ENCODE measurements around the gene DHX29. TPM values are rescaled to one million over a fixed set of nuclear protein-coding genes. Genes with fewer than 3 reads are reported as not detected.

Gene DHX29
- total and polyA plus RNA-seq, 3 donors from 2014 or later = 8.8 to 26.8 (median 19.0) TPM

- peak overlapping the region; percentile 91 to 96 for H3K4me3 ChIP-seq
- peaks cover 26% of the 10 kb centered on the region for H3K4me1 ChIP-seq
- H3K36me3 ChIP-seq (ENCODE audit: low read depth, missing control alignments) = no peaks in the 10 kb centered on the region
- H3K27ac ChIP-seq = peak overlapping the region; percentile 96 to 98
- intact Hi-C loops (cut with DNase I; ENCODE audit: low total_unique reads) = no loop called here
- H3K27me3 ChIP-seq = no peaks in the 10 kb centered on the region
- 0% methylated on average over 13 of the region's 13 CpGs for WGBS, 2 donors
- DNase-seq = peak; percentile 25
- TF ChIP-seq POLR2A (IDR thresholded peaks at IDR 0.05) (no peak), CTCF (IDR thresholded peaks at IDR 0.05) (no peak)
- H3K9me3 ChIP-seq = no peaks in the 10 kb centered on the region
Observed at GRCh38 chr5:55308254-55308836, 851 bp upstream of the DHX29 start.

- H3K27me3 ChIP-seq = no peaks in the 10 kb centered on the region
- DNase-seq = peak; percentile 16
- peak overlapping the region; percentile 96 to 98 for H3K27ac ChIP-seq
- H3K4me3 ChIP-seq = peak overlapping the region; percentile 91 to 96
- H3K36me3 ChIP-seq (ENCODE audit: low read depth, missing control alignments) = no peaks in the 10 kb centered on the region
- intact Hi-C loops (cut with DNase I; ENCODE audit: low total_unique reads) = no loop called here
- WGBS, 2 donors = 1 to 4% methylated on average over 10 to 12 of the region's 12 CpGs
- peaks cover 26% of the 10 kb centered on the region for H3K4me1 ChIP-seq
- H3K9me3 ChIP-seq = no peaks in the 10 kb centered on the region
- no peak for TF ChIP-seq CTCF (IDR thresholded peaks at IDR 0.05)
- TF ChIP-seq POLR2A (IDR thresholded peaks at IDR 0.05) = no peak
Observed at GRCh38 chr5:55306641-55307382, 682 bp downstream of the DHX29 start.

GRCh38 chr5:55305345-55305744 lies 2.1 kb downstream of the DHX29 start:
- TF ChIP-seq CTCF (IDR thresholded peaks at IDR 0.05) = no peak
- TF ChIP-seq POLR2A (IDR thresholded peaks at IDR 0.05) = no peak
- Histone ChIP-seq H3K27ac (peak overlapping the region in 1 of 2 donors; percentile 8), H3K36me3 (ENCODE audit: low read depth, missing control alignments) (no peaks in the 10 kb centered on the region), H3K4me3 (no peak overlapping the region), H3K27me3 (no peaks in the 10 kb centered on the region), H3K9me3 (no peaks in the 10 kb centered on the region), H3K4me1 (peaks cover 26% of the 10 kb centered on the region)
- intact Hi-C loops (cut with DNase I; ENCODE audit: low total_unique reads) = no loop called here
- DNase-seq = no peak
- 67 to 68% methylated on average over 4 of the region's 4 CpGs for WGBS, 2 donors

- intact Hi-C loops (cut with DNase I; ENCODE audit: low total_unique reads) = no loop called here
- Histone ChIP-seq H3K9me3 (no peaks in the 10 kb centered on the region), H3K27ac (no peak overlapping the region), H3K36me3 (ENCODE audit: low read depth, missing control alignments) (no peaks in the 10 kb centered on the region), H3K4me1 (peaks cover 23% of the 10 kb centered on the region), H3K4me3 (no peak overlapping the region), H3K27me3 (no peaks in the 10 kb centered on the region)
- no peak for TF ChIP-seq POLR2A (IDR thresholded peaks at IDR 0.05)
- DNase-seq = no peak
- 89 to 96% methylated on average over 6 of the region's 6 CpGs for WGBS, 2 donors
Observed at GRCh38 chr5:55304584-55304983, 2.9 kb downstream of the DHX29 start.

- Histone ChIP-seq H3K36me3 (ENCODE audit: low read depth, missing control alignments) (no peaks in the 10 kb centered on the region), H3K27me3 (no peaks in the 10 kb centered on the region), H3K27ac (no peak overlapping the region), H3K9me3 (no peaks in the 10 kb centered on the region), H3K4me3 (no peak overlapping the region), H3K4me1 (peaks cover 12% of the 10 kb centered on the region)
- TF ChIP-seq CTCF (IDR thresholded peaks at IDR 0.05) (no peak), POLR2A (IDR thresholded peaks at IDR 0.05) (no peak)
- intact Hi-C loops (cut with DNase I; ENCODE audit: low total_unique reads) = no loop called here
- 73 to 77% methylated on average over 4 of the region's 4 CpGs for WGBS, 2 donors
- no peak for DNase-seq
Observed at GRCh38 chr5:55303238-55303690, 4.2 kb downstream of the DHX29 start.

Measured in testis (tissue), 3 donors.